HG03095 (cell line): ENCODE measurements around the gene MGAT5.

Source experiments
- ATAC-seq: cut with Tn5 transposase; IDR thresholded peaks from one replicate; pipeline ENCODE4 v1.9.1; 2021; ENCODE audit warnings: moderate library complexity; ENCODE audit not compliant: unreplicated experiment

Gene MGAT5

GRCh38 chr2:134441153-134441863 lies 187.4 kb downstream of the MGAT5 start:
- ATAC-seq, result no peak

DNA sequence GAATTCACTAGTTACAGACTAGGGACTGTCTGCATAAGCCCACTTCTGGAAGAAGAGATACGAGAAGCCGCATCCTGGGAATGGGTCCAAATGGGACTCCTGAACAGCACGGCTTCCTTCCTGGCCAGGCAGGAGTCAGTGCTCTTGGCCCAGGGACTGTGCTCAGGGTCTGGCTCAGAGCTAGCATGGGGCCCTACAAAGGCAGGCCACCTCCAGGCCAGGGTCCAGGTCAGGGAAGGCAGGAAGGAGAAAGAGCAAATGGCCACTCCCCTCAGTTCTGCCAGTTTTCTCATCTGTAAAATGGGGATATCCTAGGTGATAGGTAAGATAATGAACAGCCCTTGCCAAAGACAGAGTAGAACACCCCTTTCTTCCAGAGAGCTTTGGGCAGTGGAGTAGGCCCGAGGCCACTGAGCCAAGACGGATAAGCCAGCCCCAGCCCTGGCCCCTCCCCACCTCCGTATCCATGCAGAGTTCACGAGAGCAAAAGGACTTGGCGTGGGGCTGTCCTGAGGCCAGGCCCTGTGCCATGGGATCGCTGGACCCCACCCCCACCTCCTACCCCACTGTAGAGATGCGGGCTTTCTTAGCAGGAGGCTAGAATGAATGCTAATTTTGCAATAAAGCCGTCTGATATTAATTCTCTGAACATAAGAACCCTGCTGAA lies 190.1 kb downstream of the MGAT5 start:
- no peak for ATAC-seq

- ATAC-seq, result no peak
These were observed 191.2 kb downstream of the MGAT5 start for GRCh38 chr2:134445116-134445515.

- ATAC-seq, result no peak
These were observed 192.1 kb downstream of the MGAT5 start for GRCh38 chr2:134445985-134446382.

- no peak for ATAC-seq
These were observed 192.6 kb downstream of the MGAT5 start for GRCh38 chr2:134446383-134447017.

- no peak for ATAC-seq
These were observed 193.8 kb downstream of the MGAT5 start for GRCh38 chr2:134447669-134448068.

- ATAC-seq, result no peak
These were observed 194.8 kb downstream of the MGAT5 start for GRCh38 chr2:134448650-134449049.

- no peak for ATAC-seq
These were observed 195.3 kb downstream of the MGAT5 start for GRCh38 chr2:134449157-134449556.

- no peak for ATAC-seq
These were observed 196.1 kb downstream of the MGAT5 start for GRCh38 chr2:134449751-134450513.

DNA sequence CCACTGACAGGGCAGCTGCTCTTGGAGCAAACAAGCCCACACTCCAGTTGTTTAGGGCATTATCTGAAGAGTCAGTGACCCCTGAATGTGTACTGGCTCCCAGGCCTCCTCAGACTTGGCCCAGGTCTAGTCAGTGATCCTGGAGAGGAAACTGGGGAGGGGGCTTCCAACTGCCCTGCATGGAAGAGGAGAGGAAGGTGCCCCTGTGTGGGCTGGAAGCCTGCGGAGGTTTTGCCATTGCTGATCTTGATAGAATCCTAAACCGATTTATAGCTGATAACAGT lies 197.4 kb downstream of the MGAT5 start:
- ATAC-seq, result no peak

DNA sequence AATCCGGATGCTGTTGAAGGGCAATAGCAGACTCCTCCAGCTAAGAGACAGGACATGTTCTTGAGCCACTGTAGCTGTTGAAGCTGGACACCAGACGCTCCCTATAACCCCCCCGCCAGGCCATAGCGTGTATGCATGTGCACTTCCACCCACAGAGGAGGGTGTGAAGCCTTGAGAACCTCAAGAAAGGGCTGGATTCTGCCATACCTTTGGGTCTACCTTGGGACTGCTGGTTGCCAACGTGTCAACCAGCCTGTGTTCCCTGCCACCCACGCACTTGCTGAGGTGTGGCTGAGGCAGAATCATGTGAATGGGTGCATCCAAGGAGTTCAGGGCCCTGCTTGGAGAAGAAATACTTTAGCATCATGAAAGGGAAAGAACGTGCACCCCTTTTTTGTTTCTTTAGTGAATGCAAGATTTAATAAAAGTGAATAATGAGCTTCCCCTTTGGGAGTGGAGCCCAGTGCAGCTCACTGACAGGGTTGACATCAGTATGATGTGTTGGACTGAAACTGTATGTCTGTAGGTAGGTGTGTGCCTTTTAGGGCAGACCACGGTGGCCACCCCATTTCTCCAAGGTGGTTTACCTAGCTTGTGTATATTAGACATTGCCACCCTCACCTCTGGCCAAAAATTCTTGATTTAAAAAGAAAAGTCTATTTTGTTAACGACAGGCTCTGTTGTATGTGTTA lies 198.3 kb downstream of the MGAT5 start:
- no peak for ATAC-seq

GRCh38 chr2:134453476-134453875 lies 199.6 kb downstream of the MGAT5 start:
- no peak for ATAC-seq

GRCh38 chr2:134453973-134454372 lies 200.1 kb downstream of the MGAT5 start:
- no peak for ATAC-seq

DNA sequence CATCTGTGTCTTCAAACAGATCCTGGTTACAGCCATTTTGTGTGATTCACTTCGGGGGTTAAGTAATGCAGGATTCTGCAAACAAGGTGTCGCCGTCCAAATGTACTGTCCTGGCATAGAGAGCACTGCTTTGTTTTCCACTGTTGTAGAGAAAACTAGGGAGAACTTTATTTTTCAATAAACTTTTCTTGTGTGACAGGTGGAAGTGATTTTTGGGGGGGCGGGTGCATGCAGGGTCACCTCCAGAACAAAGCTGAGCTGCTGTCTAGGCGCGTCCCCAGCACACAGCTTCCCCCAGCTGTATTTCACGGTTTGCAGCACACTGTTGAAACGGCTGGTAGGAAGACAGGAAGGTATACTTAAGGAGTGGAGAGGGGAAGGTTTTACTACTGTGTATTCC lies 200.6 kb downstream of the MGAT5 start:
- no peak for ATAC-seq

DNA sequence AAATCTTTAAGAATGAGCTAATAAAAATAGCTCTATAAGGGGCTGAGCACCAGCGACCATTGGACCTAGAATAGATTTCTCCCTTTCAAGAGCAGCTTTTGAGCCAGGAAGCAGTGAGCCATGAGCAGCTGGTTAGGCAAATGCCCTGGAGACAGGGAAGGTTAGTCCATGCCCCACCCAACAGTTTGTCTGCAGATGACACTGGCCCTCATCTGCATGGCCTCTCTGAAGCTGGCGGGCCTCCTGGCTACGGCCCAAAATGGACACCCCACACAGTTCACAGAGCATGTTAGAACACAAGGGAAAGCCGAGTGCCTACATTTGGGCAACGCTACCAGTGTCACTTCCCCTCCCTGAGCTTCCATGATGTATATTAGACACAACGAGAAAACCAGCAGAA lies 201.1 kb downstream of the MGAT5 start:
- ATAC-seq, result no peak

DNA sequence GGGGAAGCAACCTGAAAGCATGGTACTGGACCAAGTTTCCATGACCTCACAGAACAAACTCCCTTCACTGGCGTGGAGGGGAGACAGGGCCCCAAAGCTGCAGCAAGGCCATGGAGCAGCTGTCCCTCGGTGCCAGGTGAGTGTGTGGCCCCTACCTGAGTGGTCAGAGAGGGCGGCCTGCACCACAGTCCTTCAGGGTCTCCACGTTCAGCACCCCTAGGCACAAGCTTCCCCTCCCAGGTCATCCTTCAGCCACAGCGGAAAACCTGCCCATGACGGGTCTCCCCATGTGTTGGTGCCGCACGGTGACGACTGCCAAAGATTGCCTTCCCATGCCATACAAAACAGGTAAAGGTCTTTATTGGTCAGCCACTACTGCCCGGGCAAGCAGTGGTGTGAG lies 201.6 kb downstream of the MGAT5 start:
- no peak for ATAC-seq

GRCh38 chr2:134457353-134457752 lies 203.5 kb downstream of the MGAT5 start:
- no peak for ATAC-seq

DNA sequence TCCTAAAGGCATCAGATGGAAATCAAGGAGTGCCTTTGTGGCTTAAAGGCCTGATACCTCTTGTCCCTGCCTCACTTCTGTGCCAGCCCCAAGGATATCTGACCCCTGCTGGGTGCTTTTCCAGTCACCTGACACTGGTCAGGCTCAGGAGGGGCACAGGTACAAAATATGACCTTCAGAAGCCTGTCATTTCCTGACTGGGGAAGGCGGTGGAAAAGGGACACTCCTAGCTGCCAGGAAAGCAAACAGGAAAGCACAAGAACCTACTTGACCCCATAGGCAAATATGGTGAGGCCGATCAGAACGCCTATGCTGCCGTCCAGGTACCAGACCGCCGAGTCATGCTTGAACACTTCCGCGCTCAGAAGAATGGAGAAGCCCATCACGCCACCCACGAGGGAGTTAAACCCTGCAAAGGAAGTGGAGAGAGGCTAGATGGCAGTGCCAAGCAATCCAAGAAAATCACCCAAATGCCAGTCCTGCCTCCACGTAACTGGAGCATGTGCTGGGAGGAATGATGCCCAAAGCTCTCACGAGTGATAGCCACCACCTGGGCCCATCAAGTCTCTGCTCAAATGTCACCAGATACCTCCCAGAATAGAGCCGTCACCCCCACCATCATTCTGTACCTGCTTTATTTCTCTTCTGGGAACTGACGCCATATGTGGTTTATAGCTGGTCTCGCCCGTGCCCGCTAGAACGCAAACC lies 204.0 kb downstream of the MGAT5 start:
- no peak for ATAC-seq

- no peak for ATAC-seq
These were observed 204.6 kb downstream of the MGAT5 start for GRCh38 chr2:134458473-134458853.

DNA sequence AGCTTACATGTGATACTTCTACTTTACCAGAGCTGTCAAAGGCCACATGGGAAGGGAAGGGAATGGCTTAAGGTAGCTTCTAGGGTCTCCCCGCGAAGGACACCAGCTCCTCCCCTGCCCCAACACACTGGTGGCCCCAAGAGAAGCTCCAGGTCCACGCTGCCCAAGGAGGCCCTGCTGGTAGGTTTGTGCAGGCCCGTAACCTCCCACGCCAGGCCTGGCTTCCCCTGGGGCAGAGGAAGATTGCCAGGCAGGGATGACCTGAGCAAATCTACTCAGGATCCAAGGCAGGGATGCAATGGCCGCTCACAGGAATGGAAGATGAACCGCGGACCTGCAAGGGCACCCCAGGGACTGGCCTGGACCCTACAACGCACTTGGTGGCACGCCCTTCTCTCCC lies 205.1 kb downstream of the MGAT5 start:
- ATAC-seq, result no peak
